ENCODE measurements around the gene WNT7A.

Gene WNT7A

GRCh38 chr3:13870902-13871301 lies 9.0 kb downstream of the WNT7A start:
- H3K27me3 ChIP-seq (ENCODE audit: control insufficient read depth, insufficient read depth, low read length), result peaks cover 13% of the 10 kb centered on the region
- H3K36me3 ChIP-seq (ENCODE audit: control insufficient read depth, insufficient read depth, low read length), result no peaks in the 10 kb centered on the region
- H3K4me3 ChIP-seq (ENCODE audit: low read depth, low read length), result no peak overlapping the region
- H3K9me3 ChIP-seq (ENCODE audit: control insufficient read depth, insufficient read depth, low read length), result no peaks in the 10 kb centered on the region
- peaks cover 7% of the 10 kb centered on the region for H3K4me1 ChIP-seq (ENCODE audit: control insufficient read depth, insufficient read depth, low read length)
- H3K9ac ChIP-seq (ENCODE audit: low read depth, low read length), result no peak overlapping the region

GRCh38 chr3:13869761-13870343 lies 10.0 kb downstream of the WNT7A start:
- Histone ChIP-seq H3K36me3 (ENCODE audit: control insufficient read depth, insufficient read depth, low read length) (no peaks in the 10 kb centered on the region), H3K27me3 (ENCODE audit: control insufficient read depth, insufficient read depth, low read length) (peaks cover 8% of the 10 kb centered on the region), H3K9ac (ENCODE audit: low read depth, low read length) (no peak overlapping the region), H3K9me3 (ENCODE audit: control insufficient read depth, insufficient read depth, low read length) (no peaks in the 10 kb centered on the region), H3K4me1 (ENCODE audit: control insufficient read depth, insufficient read depth, low read length) (peaks cover 7% of the 10 kb centered on the region), H3K4me3 (ENCODE audit: low read depth, low read length) (no peak overlapping the region)

- Histone ChIP-seq H3K36me3 (ENCODE audit: control insufficient read depth, insufficient read depth, low read length) (no peaks in the 10 kb centered on the region), H3K9me3 (ENCODE audit: control insufficient read depth, insufficient read depth, low read length) (no peaks in the 10 kb centered on the region), H3K4me3 (ENCODE audit: low read depth, low read length) (no peak overlapping the region), H3K27me3 (ENCODE audit: control insufficient read depth, insufficient read depth, low read length) (peaks cover 8% of the 10 kb centered on the region), H3K4me1 (ENCODE audit: control insufficient read depth, insufficient read depth, low read length) (peaks cover 6% of the 10 kb centered on the region), H3K9ac (ENCODE audit: low read depth, low read length) (no peak overlapping the region)
These were observed 10.8 kb downstream of the WNT7A start for GRCh38 chr3:13868844-13869724.

GRCh38 chr3:13867732-13868131 lies 12.1 kb downstream of the WNT7A start:
- H3K9me3 ChIP-seq (ENCODE audit: control insufficient read depth, insufficient read depth, low read length), result no peaks in the 10 kb centered on the region

DNA sequence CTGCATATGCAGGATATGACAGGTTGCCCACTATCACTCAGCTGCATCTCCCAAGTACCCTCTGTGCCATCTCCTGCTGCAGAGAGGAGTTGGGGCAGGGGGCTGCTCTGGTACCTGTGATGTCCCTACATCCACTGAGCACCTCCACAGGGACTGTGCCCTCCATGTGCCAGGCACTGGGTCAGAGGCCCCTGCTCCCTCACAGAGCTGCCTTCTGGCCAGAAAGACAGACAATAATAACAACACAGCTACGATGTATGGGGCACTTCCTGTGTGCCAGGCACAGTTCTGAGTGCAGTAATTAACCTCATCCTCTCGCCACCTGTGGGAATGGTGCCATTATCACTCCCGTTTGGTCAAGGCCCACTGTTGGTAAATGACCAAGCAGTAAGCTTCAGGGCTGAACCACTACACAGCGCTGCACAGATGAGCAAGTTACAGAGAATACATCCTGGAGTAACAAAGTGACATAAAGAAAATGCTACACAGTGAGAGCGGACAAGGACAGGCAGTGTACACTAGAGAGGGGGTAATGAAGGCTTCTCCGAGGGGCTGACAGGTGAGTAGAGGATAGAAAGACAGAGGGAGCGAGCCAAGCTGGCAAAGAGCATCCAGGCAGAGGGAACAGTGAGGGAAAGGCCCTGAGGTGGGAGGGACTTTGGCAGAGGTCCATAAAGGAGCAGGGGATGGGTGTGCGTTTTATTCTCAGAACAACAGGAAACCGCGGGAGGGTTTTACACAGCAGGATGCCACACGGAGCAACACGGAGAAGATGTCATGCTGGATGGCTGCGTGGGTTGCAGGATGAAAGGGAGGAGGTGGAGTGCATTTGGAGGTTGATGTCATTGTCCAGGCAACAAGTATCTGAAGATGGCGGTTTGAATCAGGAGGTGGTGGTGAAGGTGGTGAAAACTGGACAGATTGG lies 13.6 kb downstream of the WNT7A start:
- Histone ChIP-seq H3K27me3 (ENCODE audit: control insufficient read depth, insufficient read depth, low read length) (peaks cover 3% of the 10 kb centered on the region), H3K4me1 (ENCODE audit: control insufficient read depth, insufficient read depth, low read length) (no peaks in the 10 kb centered on the region), H3K9me3 (ENCODE audit: control insufficient read depth, insufficient read depth, low read length) (no peaks in the 10 kb centered on the region), H3K4me3 (ENCODE audit: low read depth, low read length) (no peak overlapping the region), H3K9ac (ENCODE audit: low read depth, low read length) (no peak overlapping the region), H3K36me3 (ENCODE audit: control insufficient read depth, insufficient read depth, low read length) (no peaks in the 10 kb centered on the region)

More at GRCh38 chr3:13867732-13868131, 12.1 kb downstream of the WNT7A start:
- H3K27me3 ChIP-seq (ENCODE audit: control insufficient read depth, insufficient read depth, low read length), result peaks cover 8% of the 10 kb centered on the region
- no peaks in the 10 kb centered on the region for H3K36me3 ChIP-seq (ENCODE audit: control insufficient read depth, insufficient read depth, low read length)
- H3K4me1 ChIP-seq (ENCODE audit: control insufficient read depth, insufficient read depth, low read length), result no peaks in the 10 kb centered on the region
- no peak overlapping the region for H3K9ac ChIP-seq (ENCODE audit: low read depth, low read length)
- H3K4me3 ChIP-seq (ENCODE audit: low read depth, low read length), result no peak overlapping the region

- Histone ChIP-seq H3K4me1 (ENCODE audit: control insufficient read depth, insufficient read depth, low read length) (no peaks in the 10 kb centered on the region), H3K9me3 (ENCODE audit: control insufficient read depth, insufficient read depth, low read length) (no peaks in the 10 kb centered on the region), H3K27me3 (ENCODE audit: control insufficient read depth, insufficient read depth, low read length) (peaks cover 3% of the 10 kb centered on the region), H3K9ac (ENCODE audit: low read depth, low read length) (no peak overlapping the region), H3K36me3 (ENCODE audit: control insufficient read depth, insufficient read depth, low read length) (no peaks in the 10 kb centered on the region), H3K4me3 (ENCODE audit: low read depth, low read length) (no peak overlapping the region)
These were observed 14.3 kb downstream of the WNT7A start for GRCh38 chr3:13865581-13865980.

- Histone ChIP-seq H3K4me3 (ENCODE audit: low read depth, low read length) (no peak overlapping the region), H3K9me3 (ENCODE audit: control insufficient read depth, insufficient read depth, low read length) (no peaks in the 10 kb centered on the region), H3K36me3 (ENCODE audit: control insufficient read depth, insufficient read depth, low read length) (no peaks in the 10 kb centered on the region), H3K4me1 (ENCODE audit: control insufficient read depth, insufficient read depth, low read length) (no peaks in the 10 kb centered on the region), H3K27me3 (ENCODE audit: control insufficient read depth, insufficient read depth, low read length) (peaks cover 3% of the 10 kb centered on the region), H3K9ac (ENCODE audit: low read depth, low read length) (no peak overlapping the region)
These were observed 14.8 kb downstream of the WNT7A start for GRCh38 chr3:13865106-13865505.

DNA sequence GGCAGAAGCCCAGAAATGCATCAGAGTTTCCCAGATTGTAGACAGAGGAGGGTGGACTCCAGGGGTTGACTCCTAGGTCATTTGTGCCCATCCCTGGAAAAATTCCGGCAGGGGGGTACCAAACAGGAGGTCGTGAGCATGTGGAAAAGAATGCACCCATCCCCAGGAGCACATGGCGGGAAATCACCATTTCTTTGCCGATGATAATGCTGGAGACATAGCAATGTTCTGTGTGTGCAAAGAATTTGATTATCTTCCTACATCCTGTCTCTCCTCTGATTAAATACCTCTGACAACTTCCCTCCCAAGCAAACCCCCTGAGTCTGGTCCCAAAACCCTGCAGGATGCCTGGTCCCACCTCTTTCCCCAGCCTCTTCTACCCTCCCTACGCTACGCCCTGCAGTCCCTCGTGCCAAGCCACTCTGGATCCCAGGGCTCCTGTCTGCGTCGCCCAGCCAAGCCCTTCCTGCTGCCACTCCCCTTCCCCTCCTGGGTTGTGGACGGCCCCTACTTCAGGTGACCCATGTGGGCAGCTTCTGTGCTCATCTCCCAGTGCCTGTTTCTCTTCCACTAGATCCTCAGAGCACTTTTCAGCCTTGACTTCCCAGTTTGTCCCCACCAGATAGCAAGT lies 15.8 kb downstream of the WNT7A start:
- H3K4me1 ChIP-seq (ENCODE audit: control insufficient read depth, insufficient read depth, low read length), result no peaks in the 10 kb centered on the region
- H3K9ac ChIP-seq (ENCODE audit: low read depth, low read length), result no peak overlapping the region
- H3K36me3 ChIP-seq (ENCODE audit: control insufficient read depth, insufficient read depth, low read length), result no peaks in the 10 kb centered on the region
- H3K9me3 ChIP-seq (ENCODE audit: control insufficient read depth, insufficient read depth, low read length), result no peaks in the 10 kb centered on the region
- no peak overlapping the region for H3K4me3 ChIP-seq (ENCODE audit: low read depth, low read length)
- H3K27me3 ChIP-seq (ENCODE audit: control insufficient read depth, insufficient read depth, low read length), result peaks cover 3% of the 10 kb centered on the region

DNA sequence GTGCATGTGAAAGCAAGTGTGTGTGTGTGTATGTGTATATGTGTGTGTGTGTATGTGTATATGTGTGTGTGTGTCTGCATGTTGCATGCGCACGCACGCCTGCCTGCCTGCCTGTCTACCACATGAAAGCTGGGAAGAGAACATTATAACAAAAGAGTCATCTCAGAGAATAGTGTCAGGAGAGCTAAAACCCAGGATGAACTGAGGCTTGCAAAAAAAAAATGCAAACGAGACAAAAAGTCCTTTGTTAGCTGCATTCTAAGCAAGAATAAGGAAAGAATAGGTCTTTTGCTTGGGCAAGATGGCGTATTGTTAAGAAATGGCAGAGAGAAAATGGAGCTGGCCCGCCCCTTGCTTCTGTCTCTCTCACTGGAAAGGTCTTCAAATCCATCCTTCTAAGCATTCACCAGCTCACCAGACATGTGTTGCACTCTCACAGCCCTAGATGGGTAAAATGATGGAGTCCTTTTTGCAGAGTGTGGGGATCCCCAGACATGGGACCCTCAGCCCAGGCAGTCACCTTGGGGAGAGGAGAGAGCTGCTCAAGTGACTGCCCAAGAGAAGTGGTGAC lies 16.4 kb downstream of the WNT7A start:
- H3K4me1 ChIP-seq (ENCODE audit: control insufficient read depth, insufficient read depth, low read length), result no peaks in the 10 kb centered on the region
- no peak overlapping the region for H3K9ac ChIP-seq (ENCODE audit: low read depth, low read length)
- peaks cover 3% of the 10 kb centered on the region for H3K27me3 ChIP-seq (ENCODE audit: control insufficient read depth, insufficient read depth, low read length)
- no peak overlapping the region for H3K4me3 ChIP-seq (ENCODE audit: low read depth, low read length)
- no peaks in the 10 kb centered on the region for H3K9me3 ChIP-seq (ENCODE audit: control insufficient read depth, insufficient read depth, low read length)
- H3K36me3 ChIP-seq (ENCODE audit: control insufficient read depth, insufficient read depth, low read length), result no peaks in the 10 kb centered on the region

GRCh38 chr3:13861461-13861860 lies 18.4 kb downstream of the WNT7A start:
- H3K27me3 ChIP-seq (ENCODE audit: control insufficient read depth, insufficient read depth, low read length), result no peaks in the 10 kb centered on the region
- no peak overlapping the region for H3K9ac ChIP-seq (ENCODE audit: low read depth, low read length)
- no peaks in the 10 kb centered on the region for H3K9me3 ChIP-seq (ENCODE audit: control insufficient read depth, insufficient read depth, low read length)
- no peaks in the 10 kb centered on the region for H3K36me3 ChIP-seq (ENCODE audit: control insufficient read depth, insufficient read depth, low read length)
- H3K4me1 ChIP-seq (ENCODE audit: control insufficient read depth, insufficient read depth, low read length), result no peaks in the 10 kb centered on the region
- H3K4me3 ChIP-seq (ENCODE audit: low read depth, low read length), result no peak overlapping the region

DNA sequence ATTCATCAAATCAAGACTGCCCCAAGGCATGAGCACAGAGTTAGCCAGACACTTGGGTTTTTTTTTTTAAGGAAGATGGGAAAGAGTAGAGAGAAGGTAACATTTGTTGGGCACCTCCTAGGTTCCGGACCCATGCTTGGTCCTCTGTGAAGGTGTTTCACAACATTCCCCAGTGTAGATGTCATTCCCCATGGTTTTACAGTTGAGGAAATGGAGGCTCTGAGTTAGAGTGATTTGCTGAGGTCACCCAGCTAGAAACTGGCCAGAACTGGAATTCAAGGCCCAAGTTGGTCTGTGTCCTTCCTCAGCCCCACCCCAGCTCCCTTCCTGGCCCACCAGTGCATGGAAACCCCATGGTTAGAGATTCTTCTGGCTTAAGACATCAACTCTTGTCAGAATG lies 19.9 kb downstream of the WNT7A start:
- H3K4me3 ChIP-seq (ENCODE audit: low read depth, low read length), result no peak overlapping the region
- no peaks in the 10 kb centered on the region for H3K36me3 ChIP-seq (ENCODE audit: control insufficient read depth, insufficient read depth, low read length)
- H3K4me1 ChIP-seq (ENCODE audit: control insufficient read depth, insufficient read depth, low read length), result no peaks in the 10 kb centered on the region
- H3K27me3 ChIP-seq (ENCODE audit: control insufficient read depth, insufficient read depth, low read length), result no peaks in the 10 kb centered on the region
- H3K9me3 ChIP-seq (ENCODE audit: control insufficient read depth, insufficient read depth, low read length), result no peaks in the 10 kb centered on the region
- no peak overlapping the region for H3K9ac ChIP-seq (ENCODE audit: low read depth, low read length)

All from iPS-15b (cell line).